CD4-positive, alpha-beta T cell (primary cell): ENCODE data around the gene ATP2B3. TPM values are rescaled to one million over a fixed set of nuclear protein-coding genes. Genes with fewer than 3 reads are reported as not detected.
A peak's percentile ranks its signal among the peaks of the same experiment; 100 is the strongest.

Source experiments
- ATAC-seq: fragments of 200-7000 bp; cut with Tn5 transposase; one replicate; pipeline ENCODE4 v1.10.0; 2022; ENCODE audit warnings: mild to moderate bottlenecking; ENCODE audit not compliant: poor library complexity
- CTCF ChIA-PET: fragments of 350-600 bp; sonication (Branson Sonifier 250); formaldehyde crosslinking; loops from one replicate; lab custom pipeline; 2021; ENCODE audit warnings: antibody characterized with exemption, inconsistent platforms; lab: Charles Lee
- POLR2A ChIA-PET: fragments of 350-600 bp; sonication (Branson Sonifier 250); formaldehyde crosslinking; loops from one replicate; lab custom pipeline; 2021; ENCODE audit warnings: antibody characterized with exemption, inconsistent platforms; lab: Charles Lee
- DNase-seq, 14 experiments: peaks; one replicate each; pipeline ENCODE4 v3.0.0-alpha.2; 2013 to 2020; ENCODE audit warnings: mixed read lengths in 2 of 14
- H3K27ac ChIP-seq, 2 donors: one replicate each; pipeline versions ENCODE4 v1.5.1 to v1.7.0; 2013; ENCODE audit warnings: low read length in 2 of 2, low read depth in 1 of 2, mild to moderate bottlenecking in 1 of 2
- H3K27me3 ChIP-seq, 2 experiments: 1 replicate in 1 of 2; 2 replicates in 1 of 2; pipeline versions ENCODE4 v1.6.1 to v1.7.0; 2013; ENCODE audit warnings: low read length in 2 of 2, control low read depth in 1 of 2, mild to moderate bottlenecking in 1 of 2, moderate library complexity in 1 of 2; ENCODE audit not compliant: insufficient read depth in 2 of 2, control insufficient read depth in 1 of 2
- H3K36me3 ChIP-seq: one replicate; pipeline ENCODE4 v1.6.1; 2013; ENCODE audit warnings: low read length, control low read depth; ENCODE audit not compliant: insufficient read depth
- H3K4me1 ChIP-seq: one replicate; pipeline ENCODE4 v1.6.1; 2013; ENCODE audit warnings: low read length, control low read depth; ENCODE audit not compliant: insufficient read depth
- H3K4me3 ChIP-seq: one replicate; pipeline ENCODE4 v1.5.1; 2013; ENCODE audit warnings: mild to moderate bottlenecking, low read length, moderate library complexity
- H3K9me3 ChIP-seq, 2 experiments: 1 replicate in 1 of 2; 2 replicates in 1 of 2; pipeline versions ENCODE4 v1.6.1 to v1.7.0; 2013; ENCODE audit warnings: low read length in 2 of 2, mild to moderate bottlenecking in 2 of 2, control low read depth in 1 of 2, moderate library complexity in 1 of 2; ENCODE audit not compliant: control insufficient read depth in 1 of 2, insufficient read depth in 1 of 2
- H3K27ac Mint-ChIP-seq: one replicate; pipeline ENCODE4 v1.8.0; 2020; ENCODE audit warnings: mixed read lengths
- H3K27me3 Mint-ChIP-seq: one replicate; pipeline ENCODE4 v1.8.0; 2021; ENCODE audit warnings: mixed read lengths
- H3K36me3 Mint-ChIP-seq: one replicate; pipeline ENCODE4 v1.8.0; 2021; ENCODE audit warnings: low read depth, mixed read lengths
- H3K4me1 Mint-ChIP-seq: one replicate; pipeline ENCODE4 v1.8.0; 2021; ENCODE audit warnings: low read depth, mixed read lengths
- H3K4me3 Mint-ChIP-seq: one replicate; pipeline ENCODE4 v1.8.0; 2020; ENCODE audit warnings: mild to moderate bottlenecking, mixed read lengths
- H3K9me3 Mint-ChIP-seq: one replicate; pipeline ENCODE4 v1.8.0; 2020; ENCODE audit warnings: mixed read lengths
- CTCF ChIP-seq: fragments of 200-600 bp; IDR thresholded peaks from one replicate; pipeline ENCODE4 v1.8.0; 2022; ENCODE audit warnings: antibody characterized with exemption, mild to moderate bottlenecking
- intact Hi-C, 2 experiments: fragments of 100-400 bp; cut with DNase I in 1 of 2; cut with micrococcal nuclease in 1 of 2; formaldehyde crosslinking; loops; one replicate each; pipeline versions ENCODE4 v1.15.1 to v1.9.0; 2023 to 2025; cut with DNase I, micrococcal nuclease
- total RNA-seq, 174 experiments: library from RNA in 2 of 174; stranded (reverse) in 2 of 174; gene quantifications; one replicate each; pipeline ENCODE4 v1.2.3 and lab custom pipeline; 2021 to 2026

The ATP2B3 gene
- total RNA-seq, 2 experiments from 2014 or later: not detected

DNA sequence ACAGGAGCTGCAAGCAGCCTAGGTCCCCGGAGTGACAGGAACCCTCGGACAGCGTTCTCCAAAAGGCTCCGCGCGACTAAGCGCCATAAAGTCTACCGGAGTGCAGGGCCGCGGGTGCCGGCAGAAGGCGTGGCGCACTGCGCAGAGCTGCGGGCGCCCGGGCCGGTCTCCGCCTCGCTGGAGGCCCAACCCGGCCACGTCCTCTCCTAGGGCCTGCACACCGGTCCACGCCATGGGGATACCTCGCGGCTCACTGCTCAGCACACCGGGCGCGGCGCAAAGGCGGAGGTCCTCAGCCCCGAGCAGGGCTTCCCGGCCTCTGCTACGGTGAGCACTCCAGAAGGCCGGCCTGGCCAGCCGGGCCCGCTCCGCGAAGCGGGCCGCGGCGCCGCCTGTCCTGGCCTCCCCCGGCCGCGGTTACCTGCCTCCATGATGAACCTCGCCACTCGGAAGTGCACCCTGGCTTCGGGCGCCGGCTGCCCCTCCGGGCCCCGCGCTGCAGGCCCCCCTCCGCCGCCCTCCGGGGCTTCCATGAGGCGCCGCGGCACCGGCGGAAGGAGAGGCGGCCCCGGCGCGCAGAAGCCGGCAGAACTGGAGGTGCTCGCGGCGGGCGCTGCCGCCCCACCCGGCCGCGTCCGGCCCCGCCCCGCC, 81.2 kb downstream of the ATP2B3 start, which contains the start of gene CCNQ:
TSS of gene CCNQ (minus strand) at position 599 of the 651 bp plus-strand sequence. CDS start at position 533, 66 bp downstream.
- Mint-ChIP-seq H3K27ac (peak within 1 kb of the TSS; percentile 67), H3K4me1 (peaks cover 41% of the 10 kb centered on the region), H3K9me3 (no peaks in the 10 kb centered on the region), H3K36me3 (peaks cover 18% of the 10 kb centered on the region), H3K27me3 (no peaks in the 10 kb centered on the region), H3K4me3 (peak within 1 kb of the TSS; percentile 92)
- ChIA-PET POLR2A (interaction anchor here (0.8 to 1.5 kb wide), 3 partner anchors 11 to 18 kb away, joined by 4 to 10 read pairs (median 4); no protein-coding TSS in a partner anchor), CTCF (interaction anchor here (2.3 kb wide), 1 partner anchor 11 kb away, joined by 11 read pairs; no protein-coding TSS in a partner anchor)
- ATAC-seq (peak; percentile 27), DNase-seq (peak in 9 of 14 experiments; percentile 9 to 51 (median 22))
- H3K9me3 ChIP-seq: no peaks in the 10 kb centered on the region
- H3K4me1 ChIP-seq: peaks cover 47% of the 10 kb centered on the region
- intact Hi-C loops: loop anchor here in 1 of 2 experiments (1.0 to 5.0 kb wide), 3 partner anchors 15 to 766 kb away; partner anchors contain the start of genes CETN2, HAUS7 and NSDHL
- no peak for TF ChIP-seq CTCF
- H3K36me3 ChIP-seq: peaks cover 21% of the 10 kb centered on the region
- H3K27ac ChIP-seq: peak within 1 kb of the TSS in 1 of 2 donors; percentile 34
- no peaks in the 10 kb centered on the region for H3K27me3 ChIP-seq
- peak within 1 kb of the TSS; percentile 79 for H3K4me3 ChIP-seq

- no peaks in the 10 kb centered on the region for H3K9me3 ChIP-seq
- H3K4me3 ChIP-seq: peak overlapping the region; percentile 79
- ChIA-PET POLR2A (interaction anchor here (0.9 to 1.2 kb wide), 3 partner anchors 11 to 45 kb away, joined by 3 to 9 read pairs (median 4); no protein-coding TSS in a partner anchor), CTCF (interaction anchor here (1.1 to 2.3 kb wide), 2 partner anchors 11 to 658 kb away, joined by 4 to 11 read pairs; no protein-coding TSS in a partner anchor)
- Mint-ChIP-seq H3K4me1 (peaks cover 45% of the 10 kb centered on the region), H3K9me3 (no peaks in the 10 kb centered on the region), H3K27me3 (no peaks in the 10 kb centered on the region), H3K27ac (peak overlapping the region; percentile 50), H3K4me3 (peak overlapping the region; percentile 90), H3K36me3 (peaks cover 14% of the 10 kb centered on the region)
- H3K4me1 ChIP-seq: peaks cover 51% of the 10 kb centered on the region
- peak overlapping the region in 1 of 2 donors; percentile 34 for H3K27ac ChIP-seq
- TF ChIP-seq CTCF: no peak
- H3K27me3 ChIP-seq: no peaks in the 10 kb centered on the region
- peaks cover 14% of the 10 kb centered on the region for H3K36me3 ChIP-seq
- DNase-seq (peak; percentile 66 to 94 (median 84)), ATAC-seq (peak; percentile 81)
- intact Hi-C loops: loop anchor here in 1 of 2 experiments (5.0 kb wide), 4 partner anchors 123 to 767 kb away; partner anchors contain the start of genes ABCD1, BCAP31, CETN2 and HAUS7
Observed at GRCh38 chrX:153599192-153600031, 82.0 kb downstream of the ATP2B3 start.

DNA sequence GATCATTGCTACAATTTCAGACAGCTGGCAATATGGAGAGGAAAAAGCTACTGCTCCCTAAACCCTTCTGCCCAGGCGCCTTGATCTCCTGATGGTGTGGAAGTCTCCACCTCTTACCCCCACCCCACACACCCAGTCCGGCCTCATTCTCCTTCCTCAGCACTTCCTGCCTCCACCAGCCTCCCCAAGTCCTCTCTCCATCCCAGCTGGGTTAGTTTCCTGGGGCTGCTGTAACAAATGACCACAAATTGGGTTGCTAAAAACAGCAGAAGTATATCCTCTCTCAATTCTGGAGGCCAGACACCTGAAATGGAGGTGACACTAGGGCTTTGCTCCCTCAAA, 82.6 kb downstream of the ATP2B3 start:
- intact Hi-C loops: loop anchor here in 1 of 2 experiments (5.0 kb wide), 2 partner anchors 122 to 658 kb away; partner anchors contain the start of genes ABCD1 and BCAP31
- no peak for TF ChIP-seq CTCF
- Mint-ChIP-seq H3K27ac (peak overlapping the region; percentile 50), H3K4me1 (peaks cover 45% of the 10 kb centered on the region), H3K36me3 (peaks cover 14% of the 10 kb centered on the region), H3K4me3 (peak overlapping the region; percentile 90), H3K27me3 (no peaks in the 10 kb centered on the region), H3K9me3 (no peaks in the 10 kb centered on the region)
- ChIA-PET CTCF (interaction anchor here (1.1 to 2.3 kb wide), 2 partner anchors 10 to 658 kb away, joined by 4 to 11 read pairs; no protein-coding TSS in a partner anchor), POLR2A (interaction anchor here (1.0 to 1.2 kb wide), 3 partner anchors 17 to 658 kb away, joined by 3 to 9 read pairs (median 3); no protein-coding TSS in a partner anchor)
- peaks cover 8% of the 10 kb centered on the region for H3K36me3 ChIP-seq
- peak overlapping the region; percentile 79 for H3K4me3 ChIP-seq
- peaks cover 51% of the 10 kb centered on the region for H3K4me1 ChIP-seq
- no peak overlapping the region for H3K27ac ChIP-seq
- ATAC-seq (no peak), DNase-seq (peak in 4 of 14 experiments; percentile 22 to 37 (median 23))
- no peaks in the 10 kb centered on the region for H3K27me3 ChIP-seq
- H3K9me3 ChIP-seq: no peaks in the 10 kb centered on the region
